HG02642 (cell line): ENCODE measurements around the gene ATP13A5.

Experiments
- ATAC-seq: cut with Tn5 transposase; IDR thresholded peaks from one replicate; pipeline ENCODE4 v1.9.1; 2021; ENCODE audit warnings: mild to moderate bottlenecking; ENCODE audit not compliant: unreplicated experiment, poor library complexity

ATP13A5 gene

DNA sequence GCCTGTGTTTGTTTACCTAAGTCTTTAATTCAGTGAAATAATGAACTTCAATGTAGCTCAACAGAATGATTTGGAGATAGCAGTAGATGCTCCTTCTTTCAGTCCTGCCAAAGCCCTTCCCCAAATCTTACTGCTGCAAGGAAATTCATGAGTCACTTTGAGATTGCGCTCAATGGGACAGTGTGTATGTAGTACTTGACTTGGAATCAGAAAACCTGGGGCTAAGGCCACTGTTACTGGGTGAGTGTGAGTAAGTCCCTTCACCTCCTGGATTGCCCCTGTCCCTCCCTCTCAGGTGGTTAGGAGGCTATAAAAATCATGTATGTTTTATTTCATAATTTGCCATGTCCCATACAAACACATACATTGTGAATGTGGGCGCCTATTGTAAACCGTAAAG, 29.9 kb downstream of the ATP13A5 start:
- no peak for ATAC-seq

DNA sequence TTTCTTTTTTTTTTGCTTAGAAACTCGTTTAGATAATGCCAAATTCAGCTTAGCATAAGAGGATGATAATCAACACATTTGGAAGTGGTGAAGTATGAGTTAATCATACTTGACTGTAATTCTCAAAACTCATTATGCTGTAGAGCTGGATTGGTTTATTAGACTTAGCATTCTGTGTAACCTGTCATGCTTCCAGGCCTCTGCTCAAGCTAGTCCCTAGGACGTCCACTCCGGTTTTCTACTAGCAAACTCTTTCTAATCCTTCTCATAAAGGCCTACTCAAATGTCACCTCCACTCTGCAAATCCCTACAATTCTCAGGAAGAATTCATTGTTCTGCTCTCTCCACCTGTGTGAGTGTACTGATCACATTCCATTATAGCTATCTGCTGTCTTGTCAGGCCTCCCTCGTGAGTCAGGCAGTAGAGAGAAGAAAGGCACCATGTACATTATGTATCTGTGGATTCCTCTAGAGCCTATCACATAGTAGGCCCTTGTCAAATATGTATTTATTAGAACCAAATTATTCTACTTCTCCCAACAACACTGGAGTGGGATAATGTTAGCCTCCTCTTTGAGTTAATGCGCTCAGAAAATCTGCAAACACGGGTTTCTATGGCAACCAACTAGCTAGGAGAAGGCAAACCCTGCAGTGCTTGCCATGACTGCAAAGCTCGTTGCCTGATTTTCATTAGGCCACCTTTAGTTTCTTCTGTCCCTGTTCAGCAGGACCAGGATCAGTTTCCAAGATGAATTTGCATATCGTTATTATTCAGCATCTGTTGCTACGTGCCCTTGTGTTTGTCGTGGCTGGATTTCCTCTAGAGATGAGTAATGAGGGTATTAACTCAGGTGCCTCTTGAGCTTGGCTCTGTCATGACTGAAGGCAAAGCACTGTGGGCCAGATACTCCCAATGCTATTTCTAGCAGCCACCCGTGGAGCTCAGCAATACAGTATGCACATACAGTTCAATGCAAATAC, 30.7 kb downstream of the ATP13A5 start:
- ATAC-seq = no peak

DNA sequence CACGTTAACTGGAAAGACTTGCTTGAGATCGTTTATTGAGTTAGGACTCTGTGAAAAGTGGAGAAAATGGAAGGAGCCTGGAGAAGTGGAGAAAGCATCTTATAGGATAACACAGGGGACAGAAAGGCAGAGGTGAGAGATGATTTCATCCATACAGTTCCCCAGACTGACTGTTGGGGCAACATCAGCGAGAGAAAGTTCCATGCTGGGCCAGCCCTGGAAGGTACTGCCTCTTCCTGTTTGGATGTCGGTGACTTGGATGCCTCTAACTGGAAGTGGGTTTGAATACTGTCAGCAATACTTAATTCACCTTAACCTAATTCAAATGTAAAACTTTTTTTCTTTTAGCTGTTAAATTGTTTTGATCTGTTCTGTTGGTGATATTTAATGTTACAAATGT, 32.3 kb downstream of the ATP13A5 start:
- no peak for ATAC-seq

DNA sequence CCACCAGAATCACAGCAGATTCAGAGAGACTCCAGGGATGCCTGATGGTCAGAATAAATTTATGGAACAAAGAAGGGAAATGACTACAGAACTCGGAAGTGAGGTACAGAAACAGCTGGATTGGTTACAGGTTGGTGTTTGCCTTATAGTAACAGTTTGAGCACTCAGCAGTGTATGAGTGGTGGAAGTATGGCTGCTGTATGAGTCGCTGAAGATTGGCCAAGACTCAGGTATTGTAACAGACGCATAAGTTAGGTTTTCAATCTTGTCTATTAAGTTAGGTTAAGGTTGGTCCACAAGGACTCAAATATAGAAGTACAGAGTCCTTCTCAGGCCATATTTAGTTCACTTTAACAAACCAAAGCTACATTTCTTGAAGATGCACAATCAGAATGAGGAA, 33.1 kb downstream of the ATP13A5 start:
- no peak for ATAC-seq

DNA sequence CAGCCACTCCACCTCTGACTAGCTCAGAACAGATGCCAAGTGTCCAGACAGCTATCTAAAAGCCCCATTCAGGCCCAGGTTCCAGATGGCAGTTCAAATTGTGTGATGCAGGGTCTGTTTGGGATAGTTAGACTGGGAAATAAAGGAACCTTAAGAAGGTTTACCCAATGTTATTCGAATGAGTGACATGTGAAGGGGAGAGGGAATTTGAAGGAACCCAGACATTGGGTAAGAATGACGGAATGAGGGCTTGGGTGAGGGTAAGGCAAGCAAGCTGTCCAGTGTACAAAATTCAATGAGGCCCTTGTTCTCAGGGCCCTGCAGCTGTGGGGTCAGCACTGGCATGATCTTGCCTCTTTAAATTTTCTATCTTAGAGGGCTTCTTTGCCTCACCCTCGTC, 34.1 kb downstream of the ATP13A5 start:
- no peak for ATAC-seq

DNA sequence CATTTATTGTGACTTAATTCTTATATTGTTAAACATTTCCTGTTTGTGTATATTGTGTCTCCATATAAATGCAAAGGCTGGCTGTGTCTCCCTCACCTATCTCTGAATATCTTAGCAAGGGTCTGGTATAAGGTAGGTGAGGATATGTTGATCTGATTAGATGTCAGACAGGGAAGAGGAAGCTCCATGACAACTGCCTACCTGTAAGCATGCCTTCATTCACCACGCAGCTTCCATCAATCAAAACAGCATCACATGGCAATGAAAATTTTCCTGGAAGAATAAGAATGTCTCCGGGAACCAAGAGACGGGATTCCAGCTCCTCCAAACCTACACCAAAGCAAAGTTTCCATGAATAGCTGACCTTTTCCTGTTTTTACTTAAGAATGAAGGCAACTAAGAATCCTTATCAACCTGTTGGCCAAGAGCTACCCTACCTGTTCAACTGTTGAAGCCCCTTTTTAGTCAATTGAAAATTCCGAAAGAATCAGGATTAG, 34.8 kb downstream of the ATP13A5 start:
- ATAC-seq = no peak

DNA sequence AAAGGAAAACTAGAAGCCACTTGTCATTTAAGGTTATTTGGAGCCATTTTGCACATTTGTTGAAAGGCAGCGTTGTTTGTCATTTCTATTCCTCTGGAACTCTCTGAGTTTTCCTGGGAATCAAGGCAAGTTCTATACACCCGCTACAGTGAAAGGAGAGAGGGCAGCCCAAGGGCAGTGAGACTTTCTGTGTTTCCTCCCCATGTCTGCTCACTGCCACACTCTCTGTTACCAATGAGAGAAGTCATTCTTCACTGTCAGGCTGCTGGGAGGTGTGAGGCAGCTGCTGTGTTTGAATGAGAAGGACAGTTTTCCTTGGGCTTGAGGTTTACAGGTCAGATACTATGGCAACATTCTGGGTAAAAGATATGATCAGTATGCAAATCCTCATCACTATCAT, 36.0 kb downstream of the ATP13A5 start:
- no peak for ATAC-seq

DNA sequence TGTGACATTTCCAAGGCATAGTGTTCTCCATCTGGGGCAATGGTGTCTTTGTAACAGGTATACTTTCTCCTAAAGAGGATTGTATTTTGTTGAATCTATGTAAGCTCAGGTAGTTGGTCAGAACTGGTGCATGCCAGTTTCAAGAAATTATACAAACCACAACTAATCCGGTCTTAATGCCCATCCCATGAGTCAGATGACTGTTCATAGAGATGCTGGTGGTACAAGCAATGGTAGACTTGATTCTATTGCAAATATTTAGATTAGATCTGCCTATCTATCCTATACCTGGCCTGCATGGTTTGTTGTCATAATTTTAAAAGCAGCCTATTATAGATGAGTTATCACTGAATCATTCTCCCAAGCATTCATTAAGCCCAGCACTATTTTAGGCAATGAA, 43.5 kb downstream of the ATP13A5 start:
- no peak for ATAC-seq

DNA sequence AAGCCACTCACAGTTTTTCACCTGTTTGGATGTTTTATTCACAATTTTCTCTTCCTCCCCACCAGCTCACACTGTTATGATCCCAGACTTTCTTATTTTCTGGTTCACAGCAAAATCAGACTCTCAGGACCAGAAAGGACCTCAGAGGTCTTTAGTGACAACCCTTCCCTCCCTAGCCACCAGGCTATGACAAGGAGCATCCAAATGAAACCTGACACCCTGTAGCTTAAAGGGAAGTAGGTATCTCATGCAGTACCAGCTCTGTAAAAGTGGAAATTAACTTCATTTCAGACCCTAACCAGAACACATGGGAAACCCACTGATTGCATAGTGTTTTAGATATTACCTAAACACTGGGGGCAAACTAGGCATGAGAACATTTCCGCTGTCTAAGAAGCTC, 45.3 kb downstream of the ATP13A5 start:
- no peak for ATAC-seq

DNA sequence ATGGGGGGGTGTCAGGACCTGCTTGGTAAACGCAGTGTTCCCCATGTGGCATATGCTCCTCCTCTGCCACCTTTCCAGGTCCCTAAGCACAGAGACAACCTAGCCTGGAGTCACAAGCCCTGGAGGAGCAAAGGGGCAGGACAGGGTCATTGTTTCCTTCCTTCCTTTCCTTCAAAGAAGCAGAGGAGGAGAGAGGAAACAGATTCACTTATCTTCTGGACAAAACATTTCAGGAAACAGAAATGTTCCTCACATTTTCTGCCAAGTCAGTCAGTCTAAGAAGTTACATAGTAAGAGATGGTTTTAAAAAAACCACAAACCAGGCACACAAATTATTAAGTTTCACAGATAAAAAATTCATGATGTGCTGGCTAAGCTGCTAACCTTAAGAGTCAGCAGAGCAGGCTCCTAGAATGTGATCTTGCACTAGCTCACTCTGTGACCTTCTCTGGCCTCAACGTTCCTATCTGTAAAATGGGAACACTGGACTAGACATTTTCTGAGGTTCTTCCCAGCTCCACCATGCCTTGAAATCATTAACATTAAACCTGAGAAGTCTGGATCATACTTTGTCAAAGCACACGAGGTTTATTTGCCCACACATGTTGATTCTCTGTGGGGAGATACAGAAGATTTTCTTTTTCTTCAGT, 47.9 kb downstream of the ATP13A5 start:
- ATAC-seq = no peak

DNA sequence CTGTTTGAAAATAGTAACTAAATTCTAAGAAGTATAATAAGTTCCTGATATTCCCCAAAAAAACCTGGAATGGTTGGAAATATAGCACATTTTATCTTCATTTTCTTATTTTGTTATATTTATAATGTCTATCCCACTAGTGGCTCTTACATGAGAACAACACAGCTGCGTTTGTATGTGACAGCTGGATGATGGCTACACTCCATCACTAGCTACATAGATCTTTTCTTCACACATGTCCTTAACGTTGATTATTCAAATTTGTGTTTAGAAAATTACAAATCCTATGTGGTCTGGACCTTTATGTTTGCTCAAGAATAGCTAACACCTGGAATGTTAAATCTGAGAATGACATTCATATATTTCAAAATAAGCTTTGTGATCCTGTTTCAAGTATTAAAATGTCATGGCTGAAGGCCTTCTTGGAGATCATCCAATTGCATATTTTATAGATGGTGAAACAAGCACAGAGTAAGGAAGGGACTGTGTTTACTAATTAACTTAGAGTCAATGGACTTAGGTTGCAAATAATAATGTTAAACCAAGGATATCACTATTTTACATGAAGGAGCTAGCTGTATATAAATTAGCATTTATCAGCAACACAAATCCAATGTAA, 60.8 kb downstream of the ATP13A5 start:
- ATAC-seq = no peak

DNA sequence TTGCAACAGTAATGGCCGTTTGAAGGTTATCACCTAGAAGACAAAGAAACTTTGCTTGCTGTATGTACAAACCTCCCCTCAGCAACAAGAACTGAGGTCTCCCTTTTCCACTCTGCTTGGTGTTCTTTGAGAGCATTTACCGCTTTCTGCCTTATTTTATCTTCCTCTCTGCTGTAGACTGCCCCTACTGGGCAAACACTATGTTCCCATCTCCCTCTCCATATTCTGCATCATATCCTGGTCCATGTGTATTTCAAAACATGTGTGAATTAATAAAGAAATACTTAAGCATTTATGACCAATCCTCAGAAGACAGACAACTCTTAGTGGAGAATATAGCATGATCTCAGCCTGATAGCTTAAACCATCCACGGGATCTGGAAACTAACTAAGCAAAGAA, 64.4 kb downstream of the ATP13A5 start:
- ATAC-seq = no peak

DNA sequence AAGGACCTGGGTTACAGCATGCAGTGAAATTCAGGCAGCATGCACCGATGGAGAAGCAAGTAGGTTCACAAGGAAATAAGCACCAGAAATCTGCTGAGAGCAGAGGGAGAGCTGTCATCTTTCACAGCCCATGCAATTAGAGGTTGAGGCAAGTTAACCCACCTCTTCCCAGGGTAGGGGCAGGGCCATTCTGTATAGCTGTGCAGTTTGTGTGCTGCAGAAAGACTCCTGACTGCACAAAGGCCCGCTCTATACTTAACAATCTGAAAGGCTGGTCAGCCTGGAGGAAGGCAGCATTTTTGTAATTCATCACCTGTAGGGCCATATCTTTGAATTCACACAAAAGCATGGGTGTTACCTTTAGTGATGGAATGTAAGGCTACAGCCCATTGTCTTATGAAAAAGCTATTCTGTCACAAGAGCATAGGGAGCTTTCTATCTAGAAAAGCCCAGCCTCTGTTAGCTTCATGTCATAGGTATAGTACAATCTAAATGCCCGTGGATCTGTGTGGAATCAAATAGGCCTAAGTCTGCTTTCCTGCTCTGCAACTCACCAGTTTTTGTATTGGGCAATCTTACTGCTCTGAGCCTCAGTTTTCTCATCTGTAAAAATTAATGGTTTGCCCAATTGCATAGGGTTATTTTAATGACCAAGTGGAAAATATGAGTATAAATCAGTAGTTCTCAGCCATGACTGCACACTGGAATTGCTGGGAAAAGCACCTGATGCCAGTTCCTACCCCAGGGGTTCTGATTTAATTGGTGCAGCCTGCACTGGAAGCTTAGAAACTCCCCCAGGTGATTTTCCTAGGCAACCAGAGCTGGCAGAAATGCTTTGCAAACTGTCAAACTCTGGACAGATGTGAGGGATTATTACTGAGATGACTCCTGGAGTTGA, 65.2 kb downstream of the ATP13A5 start:
- ATAC-seq = no peak

DNA sequence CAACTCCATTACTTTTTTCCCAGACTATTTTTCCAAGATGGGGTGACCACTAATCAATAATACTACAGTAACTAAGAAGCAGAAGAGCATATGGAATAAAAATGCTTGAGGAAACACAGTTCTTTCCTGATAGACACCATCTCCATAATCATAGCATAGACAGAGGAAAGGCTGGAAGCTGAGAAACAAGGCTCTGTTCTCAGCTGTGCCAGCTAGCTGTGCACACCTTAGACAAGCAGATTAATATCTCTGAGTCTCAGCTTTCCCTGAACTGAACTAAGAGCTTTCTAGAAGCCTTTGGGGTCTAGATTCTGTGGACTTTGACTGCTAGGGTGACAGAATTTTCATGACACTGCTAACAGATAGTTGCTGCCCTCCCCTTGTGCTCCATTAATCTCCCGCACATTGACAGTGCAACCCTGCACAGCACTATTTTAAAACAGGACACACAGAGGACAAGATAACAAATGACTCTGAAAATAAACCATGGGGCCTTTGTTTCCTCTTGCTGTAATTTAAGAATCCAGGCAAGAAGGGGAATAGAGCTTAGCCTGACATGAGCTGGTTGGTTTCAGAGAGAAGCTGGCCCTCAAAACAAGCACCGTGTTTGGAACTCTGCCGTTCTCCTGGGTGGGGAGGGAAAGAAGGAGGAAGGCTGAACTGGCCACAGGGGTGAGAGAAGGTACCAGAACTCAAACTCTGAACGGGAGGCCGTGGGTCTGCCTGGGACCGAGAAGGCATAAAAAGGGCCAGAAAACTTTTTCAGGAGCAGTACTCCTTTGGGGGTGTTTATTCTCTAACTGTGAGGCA, 67.4 kb downstream of the ATP13A5 start:
- ATAC-seq = no peak

DNA sequence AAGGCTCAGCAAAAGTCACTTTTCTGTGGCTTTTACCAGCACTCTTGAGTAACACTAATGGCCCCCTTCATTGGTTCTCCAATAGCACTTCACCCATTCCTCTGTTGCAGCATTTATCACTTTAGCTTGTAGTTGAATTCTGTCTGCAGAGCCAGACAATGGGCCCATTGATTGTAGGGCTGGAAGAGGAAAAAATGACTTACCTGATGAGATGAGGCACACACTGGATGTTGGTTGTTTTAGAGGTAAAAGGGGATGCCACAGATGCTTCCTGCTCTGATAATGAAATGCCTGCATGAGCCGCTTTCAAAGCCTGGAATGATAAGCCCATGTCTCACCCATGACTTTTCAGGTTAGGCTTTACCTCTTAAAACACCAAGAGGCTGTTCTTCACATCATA, 73.2 kb downstream of the ATP13A5 start:
- ATAC-seq = no peak

DNA sequence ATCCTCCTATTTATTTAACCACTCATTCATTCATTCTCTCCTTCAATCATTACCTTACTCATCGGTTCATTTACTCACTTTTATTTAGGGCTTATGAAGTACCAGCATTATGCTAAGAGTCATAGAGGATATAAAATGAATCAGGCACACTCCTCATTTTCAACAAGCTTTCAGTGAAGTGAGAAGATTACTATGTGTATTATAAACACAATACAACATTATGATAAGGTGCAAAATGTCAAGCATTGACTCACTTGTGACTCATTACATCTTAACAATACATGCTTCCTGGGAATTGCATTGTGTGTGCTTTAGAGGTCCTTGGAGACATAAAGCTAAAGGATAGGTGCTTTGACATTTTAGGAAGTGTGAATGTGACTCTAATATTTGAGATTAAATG, 77.1 kb downstream of the ATP13A5 start:
- ATAC-seq = no peak

DNA sequence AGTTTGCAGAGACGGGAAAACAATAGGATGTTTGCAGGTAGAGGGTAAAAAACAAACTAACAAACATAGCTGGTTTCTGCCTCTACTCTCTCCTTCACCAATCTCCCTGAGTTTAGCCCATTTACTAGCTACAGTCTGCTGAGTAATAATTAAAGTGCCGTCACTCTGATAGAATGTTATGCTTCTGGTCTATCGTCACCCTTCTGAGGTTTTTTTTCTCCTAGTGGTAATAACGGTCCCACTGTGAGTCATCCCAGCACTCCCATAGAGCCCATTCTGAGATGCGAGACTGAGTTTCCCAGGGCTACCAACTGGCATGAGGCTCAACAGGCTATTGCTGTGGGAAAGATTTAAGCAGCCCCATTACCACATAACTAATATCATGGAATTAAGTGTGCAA, 81.1 kb downstream of the ATP13A5 start:
- no peak for ATAC-seq

DNA sequence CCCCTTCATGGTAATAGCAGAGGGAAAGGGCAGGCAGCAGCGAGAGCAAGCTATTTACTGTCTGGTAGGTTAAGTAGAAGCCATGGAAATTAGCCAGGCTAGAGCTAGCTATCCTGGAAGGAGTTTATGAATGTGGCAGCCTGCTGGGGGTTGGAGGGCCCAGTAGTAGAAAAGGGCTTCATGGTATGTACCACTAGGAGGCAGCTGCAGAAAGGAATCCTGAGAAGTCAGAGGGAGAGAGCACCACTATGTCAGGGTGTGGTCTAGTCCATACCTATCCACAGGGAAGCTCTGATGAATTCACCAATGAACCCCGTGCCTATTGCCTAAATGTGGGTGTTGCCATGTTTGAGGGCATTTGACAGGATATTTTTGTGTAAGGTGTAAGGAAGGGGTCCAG, 82.6 kb downstream of the ATP13A5 start:
- no peak for ATAC-seq

DNA sequence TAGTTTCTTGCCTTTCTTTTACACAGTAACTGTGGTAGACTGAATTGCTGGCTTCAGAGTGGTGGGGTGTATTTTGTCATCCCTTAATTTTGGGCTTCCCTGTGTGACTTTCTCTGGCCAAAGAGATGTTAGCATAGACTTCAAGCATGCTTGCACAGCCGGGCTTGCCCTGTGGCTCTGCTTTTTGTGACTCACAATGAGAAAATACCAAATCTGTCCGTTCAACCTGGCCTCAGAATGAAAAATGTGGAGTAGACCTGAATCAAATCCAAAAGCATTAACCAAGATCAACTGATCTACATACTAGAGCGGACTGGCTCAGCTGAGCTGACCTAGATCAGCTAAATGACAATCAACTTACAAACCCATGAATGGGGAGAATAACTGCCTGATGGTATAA, 86.2 kb downstream of the ATP13A5 start:
- ATAC-seq = no peak
